ENCODE results near the gene DYSF.

The DYSF gene

DNA sequence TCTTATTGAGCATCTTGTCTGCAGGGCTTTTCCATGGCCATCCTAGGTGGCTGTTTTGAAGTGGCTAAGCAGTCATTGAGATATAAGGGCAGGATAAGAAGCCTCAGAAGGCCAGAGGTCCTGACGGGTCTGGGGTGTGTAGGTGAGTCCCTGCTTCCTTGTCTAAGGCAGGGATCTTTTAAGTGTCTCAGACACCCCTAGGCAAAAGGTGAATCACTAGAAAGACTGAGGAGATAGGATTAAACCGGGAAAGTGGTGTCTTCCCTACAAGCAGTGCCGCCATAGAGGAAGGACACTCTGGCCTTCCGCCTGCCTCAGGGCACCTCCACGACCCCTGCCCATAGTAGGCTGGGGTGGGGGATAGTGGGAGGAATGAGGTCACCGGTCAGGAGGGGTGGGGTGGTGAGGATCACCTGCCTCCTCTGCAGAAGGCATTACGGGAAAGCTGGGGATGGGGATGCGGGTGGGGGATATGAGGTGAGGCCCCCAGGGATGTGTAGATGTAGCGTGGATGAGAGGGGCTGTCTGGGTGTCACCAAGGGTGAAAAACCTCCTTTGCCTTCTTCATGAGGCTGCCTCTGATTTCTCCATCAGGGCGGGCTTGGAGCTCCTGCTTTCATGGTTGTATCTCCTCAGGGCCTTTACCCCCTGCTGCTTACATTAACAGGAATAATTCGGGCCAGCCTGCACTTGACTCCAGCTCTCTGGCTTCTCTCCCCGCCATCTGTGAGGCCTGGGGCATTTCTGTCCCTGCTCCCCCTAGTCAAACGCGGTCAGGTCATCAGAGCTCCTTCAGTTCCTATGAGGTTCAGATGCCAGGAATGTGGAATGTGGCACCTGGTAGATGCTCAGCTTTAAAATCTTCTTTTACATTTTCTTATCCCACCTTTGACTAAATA is 244.0 kb downstream of the DYSF start:
- no peak for DNase-seq

DNA sequence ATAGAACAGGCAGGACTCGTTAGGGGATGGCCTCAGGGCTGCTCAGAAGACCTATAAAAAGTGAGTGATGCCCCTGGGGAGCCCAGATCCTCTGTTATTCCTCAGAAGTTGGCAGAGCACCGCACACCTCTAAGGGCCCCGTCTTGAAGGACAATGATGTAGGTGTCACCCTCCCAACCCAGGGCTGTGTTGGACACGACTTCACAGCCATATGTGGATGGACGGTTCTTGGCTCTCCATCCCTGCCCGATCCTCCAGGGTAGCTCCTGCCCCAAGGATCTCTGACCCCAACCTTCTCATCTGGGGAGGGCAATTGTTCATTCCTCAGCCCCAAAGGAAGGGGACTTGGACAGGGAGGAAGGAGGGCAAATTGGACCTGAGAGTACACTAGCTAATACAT is 246.1 kb downstream of the DYSF start:
- no peak for DNase-seq

DNA sequence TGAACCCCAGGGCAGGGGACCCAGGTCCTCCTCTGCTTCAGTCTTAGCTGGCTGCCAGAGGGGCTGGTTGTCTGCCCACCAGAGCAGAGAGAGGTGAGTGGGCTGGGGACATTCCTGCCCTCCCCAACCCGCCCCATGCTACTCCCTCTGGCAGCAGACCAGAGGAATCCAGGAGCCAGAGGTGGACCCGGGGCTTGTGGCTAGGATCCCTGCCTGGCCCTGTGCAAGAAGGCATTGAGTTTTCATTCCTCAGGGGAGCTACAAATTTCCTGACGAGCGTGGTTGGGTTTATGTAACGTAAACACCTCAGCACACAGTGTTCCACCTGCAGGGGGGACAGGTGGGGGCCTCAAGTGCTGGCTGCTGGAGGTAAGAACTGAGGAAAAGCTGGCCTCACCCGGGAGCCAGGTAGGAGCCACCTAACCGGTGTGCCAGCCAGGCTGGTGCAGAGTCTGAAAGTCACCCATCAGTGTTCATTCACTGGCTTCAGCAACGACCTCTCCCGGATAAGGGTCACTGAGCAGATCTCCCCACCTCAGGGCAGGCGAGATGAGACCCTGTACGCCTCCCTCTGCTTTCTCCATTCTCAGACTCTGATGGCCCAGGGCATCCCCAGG is 246.8 kb downstream of the DYSF start:
- no peak for DNase-seq

DNA sequence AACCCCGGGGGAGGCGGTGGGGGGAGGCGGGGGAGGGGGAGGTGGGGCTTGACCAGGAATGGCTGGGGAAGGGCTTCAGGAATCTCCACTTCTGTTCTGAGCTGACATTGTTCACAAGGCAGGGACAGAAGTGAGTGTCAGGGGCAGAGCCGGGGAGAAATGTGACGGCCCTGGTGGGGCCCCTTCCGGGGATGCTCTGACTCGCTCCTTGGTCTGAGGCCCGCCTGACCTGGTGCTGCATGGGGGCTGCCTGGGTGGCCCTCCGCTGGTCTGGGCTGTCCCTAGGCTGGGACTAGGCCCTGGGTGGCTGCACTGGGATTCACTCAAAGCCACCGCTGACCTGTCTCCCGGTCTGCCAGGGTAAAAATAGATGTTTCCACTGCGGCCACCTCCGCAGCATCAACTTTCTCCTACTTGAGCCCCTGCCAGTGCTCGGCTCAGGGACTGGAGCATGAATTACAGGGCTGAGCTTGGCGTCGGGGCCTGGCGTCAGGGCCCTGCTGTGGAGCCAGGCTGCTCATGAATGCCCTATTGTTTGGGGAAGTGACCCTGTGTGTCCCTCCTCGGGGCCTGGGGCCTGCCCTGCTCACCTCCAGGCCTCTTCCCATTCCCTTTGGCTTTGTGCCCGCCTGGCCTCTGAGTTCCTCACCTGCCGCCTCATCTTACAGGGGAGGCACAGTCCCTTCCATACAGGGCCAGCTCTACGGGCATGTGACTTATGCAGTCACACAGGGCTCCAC is 247.5 kb downstream of the DYSF start:
- no peak for DNase-seq

DNA sequence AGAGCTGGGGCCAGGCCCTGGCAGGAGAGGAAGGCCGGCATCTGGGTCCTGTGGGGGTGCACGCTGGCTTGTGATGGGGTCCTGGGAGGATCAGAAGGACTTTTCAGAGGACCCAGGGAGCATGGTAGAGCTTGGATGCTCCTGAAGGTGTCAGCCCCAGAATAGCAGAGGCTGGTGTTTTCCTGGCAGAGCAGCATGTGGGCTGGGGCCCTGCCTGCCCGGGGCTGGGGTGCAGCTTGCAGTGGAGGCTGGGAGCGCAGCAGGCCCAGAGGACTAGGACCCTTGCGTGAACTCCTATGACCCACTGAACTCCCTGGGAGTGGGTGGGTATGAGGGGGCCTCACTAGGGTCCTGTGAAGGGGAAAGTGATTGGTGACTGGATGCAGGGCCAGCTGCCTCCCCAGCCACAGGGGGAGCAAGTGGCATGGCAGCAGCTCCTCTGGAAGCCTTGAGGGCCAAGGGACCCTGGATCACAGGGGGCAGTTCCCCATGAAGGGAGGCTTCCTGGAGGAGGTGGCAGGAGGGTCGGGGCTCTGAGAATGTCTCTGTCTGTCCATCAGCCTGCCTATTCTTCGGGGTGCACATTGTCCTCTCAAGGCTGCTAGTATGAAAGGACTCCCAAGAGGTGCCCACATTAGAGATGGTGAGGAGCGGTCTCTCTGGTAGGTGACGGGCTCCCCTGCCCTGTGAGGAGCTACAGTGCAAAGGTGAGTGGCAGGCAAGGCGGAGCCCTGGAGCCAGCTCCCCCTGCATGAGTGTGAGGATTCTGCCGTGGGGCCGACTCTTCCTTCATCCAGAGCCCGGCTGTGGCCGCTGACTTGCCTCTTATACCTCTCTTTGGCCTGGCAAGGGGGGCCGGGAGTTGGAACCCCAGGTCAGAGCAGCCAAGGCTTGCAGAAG is 249.0 kb downstream of the DYSF start:
- DNase-seq: no peak

DNA sequence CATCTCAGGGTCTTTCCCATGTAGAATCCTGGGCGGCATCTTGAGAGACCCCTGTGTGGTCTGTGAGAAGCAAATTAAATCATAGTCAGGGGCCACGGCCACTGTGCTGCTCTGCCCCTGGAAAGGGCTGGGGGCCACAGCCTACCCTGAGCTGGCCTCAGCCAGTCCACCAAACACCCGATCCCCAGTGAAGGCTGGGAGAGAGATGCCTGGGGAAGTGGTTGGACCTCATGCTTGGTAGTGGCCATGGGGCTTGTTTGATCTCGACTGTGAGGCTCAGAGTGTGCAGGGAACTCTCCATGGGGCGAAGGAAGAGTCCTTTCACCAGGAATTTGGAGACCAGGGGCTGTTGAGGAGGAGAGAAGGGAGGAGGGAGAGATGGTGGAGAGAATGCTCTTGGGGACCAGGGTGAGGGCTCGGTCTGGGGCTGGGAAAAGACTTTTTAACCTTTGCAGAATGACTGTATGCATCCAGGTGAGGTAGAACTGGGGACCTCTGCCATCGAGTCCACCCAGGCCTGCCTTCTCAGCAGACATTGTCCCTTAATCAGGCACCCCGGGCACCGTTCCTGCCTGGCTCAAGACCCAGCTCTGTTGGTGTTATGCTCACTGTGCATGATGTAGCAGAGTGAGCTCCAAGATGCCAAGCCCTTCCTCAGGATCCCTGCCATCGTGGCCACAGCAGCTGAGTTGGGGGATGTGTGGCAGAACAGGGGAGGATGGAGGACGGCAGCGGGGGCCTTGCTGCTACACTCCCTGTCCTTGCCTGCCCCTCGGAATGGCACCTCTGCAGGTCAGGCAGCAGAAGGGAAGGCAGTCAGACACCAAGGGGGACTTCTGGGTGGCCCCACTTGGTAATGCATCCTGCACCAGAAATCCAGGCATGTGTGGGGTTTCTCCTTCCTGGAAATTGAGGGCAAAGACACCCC is 249.9 kb downstream of the DYSF start:
- no peak for DNase-seq

DNA sequence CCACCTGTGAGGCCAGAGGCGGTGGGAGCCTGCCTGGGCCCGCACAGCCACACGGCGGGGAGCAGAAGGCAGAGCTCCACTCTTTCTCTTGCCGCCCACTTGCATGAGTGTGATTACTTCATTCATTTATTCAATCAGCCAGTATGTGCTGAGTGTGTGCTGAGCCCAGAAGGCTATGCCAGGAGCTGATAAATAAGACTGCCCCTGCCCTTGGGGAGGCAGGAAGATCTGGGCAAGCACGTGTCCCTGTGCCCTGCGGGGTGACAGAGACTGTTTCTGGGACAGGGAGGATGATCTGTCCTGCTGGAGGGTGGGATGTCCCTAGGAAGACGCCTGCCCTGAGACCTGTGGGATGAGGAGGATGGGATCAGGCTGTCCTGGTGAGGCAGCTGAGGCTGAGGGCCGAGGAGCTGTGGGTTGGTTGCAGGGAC is 250.8 kb downstream of the DYSF start:
- DNase-seq: no peak

DNA sequence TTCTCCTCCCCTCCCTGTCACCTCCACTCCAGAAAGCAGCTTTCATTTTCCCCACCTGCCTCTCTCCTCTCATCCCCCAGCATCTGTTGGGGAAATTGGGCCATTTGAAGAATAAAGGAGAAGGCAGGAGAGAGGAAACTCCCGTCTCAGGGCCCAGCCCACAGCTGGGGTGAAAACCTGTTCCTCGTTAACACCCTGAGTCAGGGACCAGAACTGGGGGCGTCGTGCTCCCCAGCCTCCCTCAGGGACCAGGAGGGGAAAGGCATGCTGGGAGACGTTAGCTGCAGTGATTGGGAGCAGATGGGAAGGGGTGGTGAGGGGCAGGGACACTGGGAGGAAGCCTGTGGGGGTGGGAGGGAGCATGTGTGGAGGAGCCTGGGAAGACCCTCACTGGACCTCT is 251.3 kb downstream of the DYSF start:
- no peak for DNase-seq

DNA sequence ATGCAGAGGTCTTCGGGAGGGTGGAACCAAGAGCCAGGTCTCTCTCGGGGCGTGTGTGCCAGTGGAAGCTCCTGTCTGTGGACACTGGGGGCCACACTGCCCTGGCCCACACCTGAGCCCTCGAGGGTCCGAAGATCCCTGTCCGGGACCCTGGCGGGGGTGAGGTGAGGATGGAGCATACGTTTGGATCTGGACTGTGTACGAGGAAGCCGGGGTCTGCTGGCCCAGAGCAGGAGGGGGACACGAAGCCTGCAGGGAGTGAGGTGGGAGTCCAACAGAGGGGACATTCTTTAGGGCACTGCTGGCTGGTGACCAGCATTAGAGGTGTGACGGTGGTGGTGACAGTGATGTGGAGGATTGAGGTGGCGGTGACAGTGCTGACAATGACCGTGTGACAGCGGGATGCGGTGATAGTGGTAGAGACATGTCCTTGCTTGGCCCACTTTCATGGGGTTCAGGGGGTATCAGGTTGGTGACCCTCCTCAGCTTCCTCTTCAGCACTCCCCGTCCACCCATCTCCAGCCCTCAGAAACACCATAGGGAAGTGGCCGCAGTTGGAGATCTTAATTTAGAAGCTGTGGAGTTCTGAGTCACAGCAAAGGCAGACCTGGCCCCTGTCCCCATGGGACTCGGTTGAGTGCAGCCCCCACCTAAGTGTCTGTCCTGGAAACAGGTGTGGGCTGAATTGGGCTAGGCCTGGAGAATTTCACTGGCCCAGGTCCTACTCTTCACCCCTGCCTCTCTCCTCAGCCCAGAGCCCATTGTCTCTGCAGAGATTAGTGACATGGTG is 252.0 kb downstream of the DYSF start:
- no peak for DNase-seq

DNA sequence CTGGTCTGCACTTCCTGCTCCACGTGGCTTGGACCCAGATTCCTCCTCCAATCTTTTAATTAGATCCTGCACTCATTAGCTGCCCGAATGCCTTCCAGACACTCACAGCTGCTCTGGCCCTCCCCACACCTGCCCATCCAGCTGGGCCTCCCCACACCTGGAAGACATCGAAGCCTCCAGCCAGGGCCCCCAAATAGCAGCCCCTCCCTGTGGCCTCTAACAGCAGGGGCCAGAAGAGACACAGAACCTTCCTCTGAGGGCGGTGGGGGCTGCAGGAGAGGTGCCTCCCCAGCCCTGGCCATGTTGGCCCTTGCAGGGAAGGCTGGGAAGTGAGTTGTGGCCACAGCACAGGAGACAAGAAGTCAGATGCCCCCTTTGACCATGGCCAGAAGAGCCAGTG is 252.8 kb downstream of the DYSF start:
- DNase-seq: no peak

DNA sequence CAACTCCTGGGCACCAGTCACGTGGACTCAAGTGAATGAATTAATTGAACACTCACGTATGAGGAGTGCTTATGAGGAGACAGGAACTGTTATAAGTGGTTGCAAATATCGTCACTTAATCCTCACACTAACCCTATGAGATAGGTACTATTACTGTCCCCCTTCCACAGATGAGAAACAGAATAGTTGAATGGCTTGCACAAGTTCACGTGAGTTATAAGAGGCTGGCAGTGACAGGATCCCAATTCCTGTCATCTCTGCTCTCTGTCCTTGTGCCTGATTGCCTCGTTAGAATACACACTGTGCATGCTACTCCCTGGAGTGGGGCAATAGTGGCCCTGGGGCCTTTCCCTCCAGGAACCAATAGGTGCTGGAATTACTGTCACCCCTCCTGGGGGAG is 253.5 kb downstream of the DYSF start:
- no peak for DNase-seq

DNA sequence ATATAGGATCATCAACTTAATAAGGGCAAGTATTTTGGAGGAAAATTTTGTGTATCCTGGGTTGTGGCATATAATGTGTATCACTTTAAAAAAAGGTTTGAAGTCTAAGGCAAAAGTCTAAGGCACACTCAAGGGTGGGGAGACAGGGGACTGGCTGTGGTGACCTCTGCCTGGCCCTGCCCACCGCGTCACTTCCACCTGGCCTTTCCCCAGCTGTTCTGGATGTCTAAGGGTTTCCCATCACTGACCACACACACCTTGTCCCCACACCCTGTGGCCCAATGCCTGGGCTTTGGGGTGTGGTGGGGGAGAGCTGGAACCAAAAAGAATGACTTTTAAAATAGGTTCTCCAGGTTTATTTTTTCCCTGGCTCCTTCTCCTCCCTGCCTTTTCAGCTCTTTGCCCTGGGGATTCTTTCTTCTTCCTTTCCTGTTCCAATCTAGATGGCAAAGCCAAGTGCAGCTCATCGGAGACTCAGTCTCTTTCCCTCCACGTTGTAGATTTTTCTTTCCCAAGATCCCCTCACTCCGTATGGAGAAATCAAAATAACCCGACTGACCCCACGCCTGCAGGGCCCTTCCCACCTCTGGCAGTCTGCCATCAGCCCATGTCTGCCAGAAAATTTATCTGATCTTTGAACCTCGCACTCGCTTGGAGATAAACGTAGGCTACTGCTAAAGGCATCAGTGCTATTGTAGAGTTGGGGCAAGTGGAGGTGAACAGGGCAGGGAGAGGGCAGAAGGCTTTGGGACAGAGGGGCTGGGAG is 257.2 kb downstream of the DYSF start:
- no peak for DNase-seq

DNA sequence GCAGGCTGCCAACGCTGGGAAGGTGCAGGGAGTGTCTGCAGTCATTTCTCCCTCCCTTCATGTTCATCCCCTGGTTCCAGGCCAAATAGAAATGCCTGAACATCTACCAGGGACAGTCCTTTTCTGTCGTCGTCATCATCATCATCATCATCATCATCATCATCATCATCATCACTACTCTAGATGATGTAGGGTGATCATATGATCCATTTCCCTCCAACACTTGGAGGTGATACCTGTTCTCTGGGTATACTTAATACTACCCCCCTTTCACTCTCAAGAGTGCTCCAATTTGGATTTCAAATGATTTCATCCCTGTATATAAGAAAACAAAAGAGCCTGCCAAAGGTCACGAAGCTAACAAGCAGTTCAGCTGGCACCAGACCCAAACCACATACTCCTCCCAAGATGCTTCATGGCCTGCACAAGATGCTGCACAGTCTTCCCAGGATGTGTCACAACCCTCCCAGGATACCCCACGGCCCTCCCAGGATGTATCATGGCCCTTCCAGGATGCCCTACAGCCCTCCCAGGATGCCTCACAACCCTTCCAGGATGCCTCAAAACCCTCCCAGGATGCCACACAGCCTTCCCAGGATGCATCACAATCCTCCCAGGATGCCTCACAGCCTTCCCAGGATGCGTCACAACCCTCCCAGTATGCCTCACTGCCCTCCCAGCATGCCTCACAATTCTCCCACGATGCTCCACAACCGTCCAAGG is 257.9 kb downstream of the DYSF start:
- no peak for DNase-seq

DNA sequence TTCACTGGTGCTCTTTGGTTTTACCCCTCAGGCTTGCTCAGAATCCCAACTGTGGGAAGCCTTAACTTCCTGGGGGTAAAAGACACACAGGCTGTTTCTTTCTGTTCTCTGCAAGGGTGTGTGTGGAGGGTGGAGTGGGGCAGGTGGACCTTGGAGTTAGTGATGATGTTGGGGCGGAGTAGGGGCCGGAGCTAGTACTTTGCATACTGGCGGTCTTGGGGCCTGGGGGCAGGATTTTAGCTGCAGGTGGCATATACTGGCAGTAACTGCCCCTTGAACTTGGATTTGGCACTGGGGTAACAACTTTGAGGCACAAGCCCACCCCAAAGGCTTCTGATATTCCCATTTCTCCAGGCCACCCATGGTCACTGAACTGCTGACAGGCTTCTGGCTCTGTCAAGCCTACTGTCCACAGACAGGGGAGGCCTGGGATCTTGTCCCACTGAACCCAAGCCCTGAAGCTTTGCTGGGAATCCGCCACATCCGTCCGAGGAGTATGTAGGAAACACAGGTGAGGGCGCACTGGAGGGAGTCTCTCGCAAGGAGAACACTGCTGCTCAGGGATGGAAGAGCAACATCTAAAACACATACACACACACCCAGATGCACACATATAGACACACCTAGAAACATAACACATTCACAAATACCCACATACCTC is 258.9 kb downstream of the DYSF start:
- DNase-seq: no peak

DNA sequence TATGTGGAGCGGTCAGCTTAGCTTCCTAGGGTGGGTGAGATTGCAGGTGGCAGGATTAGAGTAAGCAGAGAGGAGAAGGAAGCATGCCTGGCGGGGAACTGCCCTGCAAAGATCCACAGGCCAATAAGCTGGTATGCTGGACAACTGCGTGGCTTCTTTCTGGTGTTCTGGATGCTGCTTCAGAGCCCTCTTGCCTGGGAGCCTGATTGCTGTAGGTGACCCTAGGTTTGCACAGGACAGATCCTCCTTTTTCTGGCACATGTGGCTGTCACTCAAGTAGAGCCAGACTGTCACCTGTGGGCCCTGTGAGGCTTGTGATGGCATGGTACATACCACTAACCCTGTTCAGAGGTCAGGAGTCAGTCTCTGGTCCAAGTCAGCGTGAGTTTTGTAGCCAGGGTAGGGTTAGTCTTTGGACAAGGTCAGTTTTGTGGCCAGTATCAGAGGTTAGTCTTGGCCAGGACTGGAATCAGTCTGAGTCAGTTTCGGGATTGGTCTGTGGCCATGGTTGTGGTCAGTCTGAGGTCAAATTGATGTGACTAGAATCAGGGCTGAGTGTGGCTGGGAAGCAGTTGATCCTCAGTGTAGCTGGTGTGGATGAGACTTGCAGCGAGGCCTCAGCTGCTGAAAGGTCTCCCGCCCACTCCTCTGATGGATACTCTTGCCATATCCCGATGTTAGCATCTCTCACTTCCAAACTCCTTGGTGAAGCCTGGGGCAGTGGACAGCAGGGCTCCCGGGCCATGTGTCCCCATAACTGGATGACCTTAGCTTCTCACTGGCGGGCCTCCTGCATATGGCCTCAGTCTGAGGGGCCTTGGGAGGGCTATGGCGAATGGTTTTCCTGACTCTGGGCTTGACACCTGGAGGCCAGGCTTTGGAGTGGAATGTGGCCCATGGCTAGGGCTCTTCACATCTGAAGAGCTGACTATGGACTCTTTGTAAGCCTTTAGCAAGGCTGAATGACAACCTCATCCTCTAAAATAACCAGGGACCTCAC is 260.5 kb downstream of the DYSF start:
- DNase-seq: no peak

DNA sequence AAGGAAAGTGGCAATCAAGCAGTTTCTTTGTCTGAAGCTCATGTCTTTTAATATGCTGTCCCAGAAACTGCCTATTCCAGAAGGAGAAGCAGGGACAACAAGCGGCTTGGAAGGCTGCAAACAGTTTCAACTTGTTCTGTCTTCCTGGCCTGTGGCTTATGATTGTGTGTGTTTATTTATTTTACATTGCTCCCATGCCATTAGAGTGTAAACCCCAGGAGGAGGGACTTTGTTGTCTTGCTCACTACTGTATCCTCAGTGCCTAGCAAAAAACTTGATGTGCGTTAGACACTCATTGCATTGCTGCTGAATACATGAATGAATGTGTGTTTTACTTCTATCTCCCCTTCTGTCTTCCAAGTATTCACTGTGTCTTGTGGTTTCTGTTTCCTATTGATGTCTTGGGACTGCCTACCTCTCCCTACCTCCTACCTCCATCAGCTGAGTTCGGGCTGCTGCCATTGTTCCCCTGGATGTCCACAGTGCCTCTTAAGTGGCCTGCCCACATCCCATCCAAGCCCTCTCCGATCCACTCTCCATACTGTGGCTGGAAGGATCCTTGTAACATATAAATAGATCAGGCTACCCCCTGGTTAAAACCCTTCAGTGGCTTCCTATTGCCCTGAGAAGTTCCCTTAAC is 261.4 kb downstream of the DYSF start:
- no peak for DNase-seq

DNA sequence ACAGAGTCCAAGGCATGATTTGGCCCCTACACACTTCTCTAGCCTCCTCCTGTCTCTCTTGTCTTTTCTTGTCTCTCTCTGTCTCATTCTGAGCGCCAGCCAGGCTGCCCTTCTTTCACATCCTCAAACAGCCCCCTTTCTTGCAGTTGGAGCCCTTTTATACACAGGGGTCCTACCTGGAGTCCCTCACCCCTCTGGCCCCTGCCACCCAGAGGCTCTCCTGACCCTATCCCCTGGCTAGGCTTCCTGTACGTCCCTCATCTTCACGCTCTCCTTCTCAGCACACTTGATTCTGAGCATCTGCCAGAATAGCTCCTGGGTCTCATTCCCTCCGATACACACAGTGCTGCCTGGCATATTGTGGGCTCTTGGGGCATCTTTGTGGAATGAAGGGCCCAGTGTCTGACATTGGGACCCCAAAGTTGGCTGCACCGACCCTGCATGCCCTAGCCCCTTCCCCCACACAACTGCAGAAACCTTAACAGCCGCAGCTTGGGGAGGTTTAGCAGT is 261.9 kb downstream of the DYSF start:
- no peak for DNase-seq

All from stimulated activated CD8-positive, alpha-beta memory T cell treated with anti-CD3 and anti-CD28 coated beads, Interleukin-4, amount 100 ng/mL, for 48 hours (primary cell).